Measurements from ENCODE around the gene RALGAPA1. TPM values are rescaled to one million over a fixed set of nuclear protein-coding genes. Genes with fewer than 3 reads are reported as not detected.
"Not testable (repeated sequence)": the region's sequence is repeated elsewhere in the genome, so short reads cannot be mapped to it uniquely, and the experiment has no call there.

RALGAPA1 gene
- total and polyA plus RNA-seq, 9 of the 15 experiments (the other 6 are each of a cell fraction or from before 2014, with no cell fraction given), result 2.5 to 16.3 (median 6.2) TPM

- H3K4me1 ChIP-seq (replicated peaks in 1 of 2; ENCODE audit: control insufficient read depth in 2 of 2, insufficient read depth in 2 of 2, low read length in 2 of 2); H3K9me3 ChIP-seq (replicated peaks; ENCODE audit: control insufficient read depth, insufficient read depth, low read depth, low read length); ATAC-seq; CTCF ChIA-PET (ENCODE audit: low intra/inter-chr PET ratio); DNase-seq (ENCODE audit: extremely low read depth in 1 of 4, low spot score in 3 of 4); H3K79me2 ChIP-seq (ENCODE audit: control insufficient read depth, insufficient read depth, low read length); H4K20me1 ChIP-seq (replicated peaks; ENCODE audit: control insufficient read depth, insufficient read depth, low read length); H3K4me3 ChIP-seq; H3K4me2 ChIP-seq (ENCODE audit: insufficient read depth, low read length); H3K9me1 ChIP-seq (ENCODE audit: control insufficient read depth, insufficient read depth, low read length); H3K27ac ChIP-seq (ENCODE audit: extremely low read depth, low read depth, low read length); H3K27me3 ChIP-seq (ENCODE audit: control insufficient read depth in 2 of 2, insufficient read depth in 2 of 2, low read length in 2 of 2); intact Hi-C loops (cut with micrococcal nuclease); BruUV-seq (replicated peaks); POLR2A ChIA-PET; H3K36me3 ChIP-seq (ENCODE audit: control insufficient read depth, insufficient read depth, low read length); H2AFZ ChIP-seq (ENCODE audit: low read depth, low read length); FAIRE-seq; H3K9ac ChIP-seq (ENCODE audit: insufficient read depth in 1 of 2, low read depth in 2 of 2, low read length in 2 of 2): not testable (repeated sequence)
- in situ Hi-C loops (cut with MboI), result loop anchor here (10.0 kb wide), 1 partner anchor 539 kb away; no protein-coding TSS in a partner anchor
- 83% methylated on average over 4 of the region's 4 CpGs for WGBS (ENCODE audit: insufficient coverage, low coverage, missing lambda C conversion rate)
Measured at GRCh38 chr14:35683688-35684087, 125.4 kb downstream of the RALGAPA1 start.

GRCh38 chr14:35682802-35683201 lies 126.3 kb downstream of the RALGAPA1 start:
- no peaks in the 10 kb centered on the region for H4K20me1 ChIP-seq (replicated peaks; ENCODE audit: control insufficient read depth, insufficient read depth, low read length)
- no peaks in the 10 kb centered on the region for H3K9me3 ChIP-seq (replicated peaks; ENCODE audit: control insufficient read depth, insufficient read depth, low read depth, low read length)
- ChIA-PET CTCF (ENCODE audit: low intra/inter-chr PET ratio) (interaction anchor here (0.7 kb wide), 1 partner anchor 920 kb away, joined by 4 read pairs; no protein-coding TSS in a partner anchor), POLR2A (no interaction called here)
- no TSS peak for BruUV-seq (replicated peaks)
- WGBS (ENCODE audit: insufficient coverage, low coverage, missing lambda C conversion rate), result 100% methylated on average over 2 of the region's 2 CpGs
- no peaks in the 10 kb centered on the region for H3K4me1 ChIP-seq (replicated peaks in 1 of 2; ENCODE audit: control insufficient read depth in 2 of 2, insufficient read depth in 2 of 2, low read length in 2 of 2)
- H3K9ac ChIP-seq (ENCODE audit: insufficient read depth in 1 of 2, low read depth in 2 of 2, low read length in 2 of 2), result no peak overlapping the region
- no peak overlapping the region for H3K27ac ChIP-seq (ENCODE audit: extremely low read depth, low read depth, low read length)
- in situ Hi-C loops (cut with MboI) (loop anchor here (10.0 kb wide), 1 partner anchor 538 kb away; no protein-coding TSS in a partner anchor), intact Hi-C loops (cut with micrococcal nuclease) (no loop called here)
- ATAC-seq (no peak), FAIRE-seq (no peak), DNase-seq (ENCODE audit: extremely low read depth in 1 of 4, low spot score in 3 of 4) (no peak)
- H3K4me3 ChIP-seq, result no peak overlapping the region
- no peak overlapping the region for H2AFZ ChIP-seq (ENCODE audit: low read depth, low read length)
- no peaks in the 10 kb centered on the region for H3K9me1 ChIP-seq (ENCODE audit: control insufficient read depth, insufficient read depth, low read length)
- no peaks in the 10 kb centered on the region for H3K27me3 ChIP-seq (ENCODE audit: control insufficient read depth in 2 of 2, insufficient read depth in 2 of 2, low read length in 2 of 2)
- H3K4me2 ChIP-seq (ENCODE audit: insufficient read depth, low read length), result no peak overlapping the region
- H3K79me2 ChIP-seq (ENCODE audit: control insufficient read depth, insufficient read depth, low read length), result no peaks in the 10 kb centered on the region
- no peaks in the 10 kb centered on the region for H3K36me3 ChIP-seq (ENCODE audit: control insufficient read depth, insufficient read depth, low read length)
- TF ChIP-seq ZNF707 (CRISPR knock-in tag; conservative IDR thresholded peaks at IDR 0.05) (no peak), U2AF1 (optimal IDR thresholded peaks at IDR 0.05; ENCODE audit: low read depth, low read length) (no peak), SMARCE1 (IDR thresholded peaks at IDR 0.05) (no peak), PTBP1 (IDR thresholded peaks at IDR 0.05; ENCODE audit: low read depth, low read length) (no peak), CHD1 (IDR thresholded peaks at IDR 0.05; ENCODE audit: low read length) (no peak), NRF1 (conservative IDR thresholded peaks at IDR 0.05 in 1 of 2, IDR thresholded peaks at IDR 0.05 in 1 of 2) (no peak), TCF3 (CRISPR knock-in tag; IDR thresholded peaks at IDR 0.05) (no peak), ELF4 (CRISPR knock-in tag; IDR thresholded peaks at IDR 0.05) (no peak), FOSL1 (tag; conservative IDR thresholded peaks at IDR 0.05) (no peak), SMAD1 (IDR thresholded peaks at IDR 0.05; ENCODE audit: low read depth, low read length, partially characterized antibody) (no peak), POLR2H (tag; IDR thresholded peaks at IDR 0.05; ENCODE audit: low read depth) (no peak)
- TF ChIP-seq, protein P1, sequence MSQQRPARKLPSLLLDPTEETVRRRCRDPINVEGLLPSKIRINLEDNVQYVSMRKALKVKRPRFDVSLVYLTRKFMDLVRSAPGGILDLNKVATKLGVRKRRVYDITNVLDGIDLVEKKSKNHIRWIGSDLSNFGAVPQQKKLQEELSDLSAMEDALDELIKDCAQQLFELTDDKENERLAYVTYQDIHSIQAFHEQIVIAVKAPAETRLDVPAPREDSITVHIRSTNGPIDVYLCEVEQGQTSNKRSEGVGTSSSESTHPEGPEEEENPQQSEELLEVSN (IDR thresholded peaks at IDR 0.05; ENCODE audit: borderline replicate concordance in 1 of 2, extremely low read depth in 1 of 2, insufficient read depth in 1 of 2, insufficient read length in 1 of 2, low read depth in 1 of 2, low read length in 1 of 2, poor library complexity in 1 of 2, severe bottlenecking in 1 of 2), result no peak

Measured in K562 (cell line).